SU-DHL-6 (cell line): Measurements from ENCODE around the gene PLEKHA7.

ENCODE experiments used
- CTCF ChIP-seq: fragments of 200-600 bp; sonication (generic); IDR thresholded peaks from one replicate; pipeline ENCODE4 v1.5.1; 2017; ENCODE audit warnings: antibody characterized with exemption, mild to moderate bottlenecking, low read length, moderate library complexity; ENCODE audit not compliant: insufficient read depth, poor library complexity, severe bottlenecking
- EZH2phosphoT487 ChIP-seq: fragments of 200-600 bp; sonication (generic), shearing (Covaris generic); conservative IDR thresholded peaks from 2 replicates; pipeline ENCODE4 v1.6.1; 2018; ENCODE audit warnings: mild to moderate bottlenecking, antibody characterized with exemption, low read length, moderate library complexity, mixed read lengths

DNA sequence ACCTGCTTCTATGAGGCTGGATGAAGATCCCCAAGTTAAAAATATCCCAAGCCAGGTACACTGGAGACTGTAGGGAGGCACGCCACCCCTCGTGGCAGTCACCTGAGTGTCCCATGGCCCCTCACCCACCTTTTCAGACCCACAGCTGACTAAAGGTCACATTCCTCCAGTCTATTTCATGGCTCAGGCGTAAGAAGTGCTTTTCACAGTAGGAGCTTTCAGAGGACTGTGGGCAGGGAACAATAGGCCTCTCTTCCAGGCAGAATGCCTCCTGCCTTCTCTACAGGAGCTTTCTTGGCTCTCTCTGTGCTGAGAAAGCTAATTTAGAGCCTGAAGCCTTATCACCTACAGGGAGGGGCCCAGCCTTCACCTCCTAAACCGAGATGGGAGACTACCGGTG, 201.9 kb downstream of the PLEKHA7 start:
- no peak for TF ChIP-seq CTCF
- TF ChIP-seq EZH2phosphoT487: no peak
